Skeletal muscle cell (primary cell): Measurements from ENCODE around the gene MYH3.
A peak's percentile ranks its signal among the peaks of the same experiment; 100 is the strongest.

ENCODE experiments used
- DNase-seq: peaks from one replicate; pipeline ENCODE4 v3.0.0-alpha.2; 2010; ENCODE audit warnings: low read depth
- H3K4me3 ChIP-seq: 2 replicates; pipeline ENCODE4 v1.5.1; 2011; ENCODE audit warnings: low read depth, mild to moderate bottlenecking, control low read depth, low read length, moderate library complexity

Gene MYH3

DNA sequence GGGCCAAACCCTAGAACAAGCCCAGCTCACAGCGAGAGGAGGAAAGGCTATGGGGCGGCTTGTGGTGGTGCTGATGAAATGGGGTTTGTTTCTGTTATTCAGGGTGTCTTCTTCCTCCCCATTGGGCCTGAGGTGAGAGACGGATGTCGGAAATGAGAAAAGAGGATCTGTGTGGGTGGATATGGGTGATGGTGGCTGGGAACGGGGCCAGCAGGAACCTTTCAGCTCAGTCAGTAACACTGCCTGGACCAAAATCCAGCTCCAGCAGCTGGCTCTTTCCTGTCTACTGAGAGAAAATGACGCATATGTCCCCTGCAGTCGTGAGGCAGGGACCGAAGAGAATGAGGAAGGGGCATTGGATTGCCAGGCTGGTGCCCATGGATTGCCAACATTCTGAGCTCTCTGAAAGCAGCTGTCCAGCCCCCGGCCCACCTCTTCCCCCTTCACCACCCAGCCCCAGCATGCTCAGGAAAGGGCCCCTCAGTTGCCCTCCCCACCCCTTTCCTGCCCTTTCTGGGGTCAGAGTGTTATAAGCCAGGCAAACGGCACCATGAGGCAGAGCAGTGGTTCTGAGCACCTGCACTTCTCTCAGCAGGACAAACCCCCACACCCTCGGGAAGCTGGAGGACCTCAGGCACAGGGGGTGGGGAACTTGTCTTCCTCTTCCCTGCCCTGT lies 4.0 kb downstream of the MYH3 start:
- no peak overlapping the region for H3K4me3 ChIP-seq
- DNase-seq = no peak

DNA sequence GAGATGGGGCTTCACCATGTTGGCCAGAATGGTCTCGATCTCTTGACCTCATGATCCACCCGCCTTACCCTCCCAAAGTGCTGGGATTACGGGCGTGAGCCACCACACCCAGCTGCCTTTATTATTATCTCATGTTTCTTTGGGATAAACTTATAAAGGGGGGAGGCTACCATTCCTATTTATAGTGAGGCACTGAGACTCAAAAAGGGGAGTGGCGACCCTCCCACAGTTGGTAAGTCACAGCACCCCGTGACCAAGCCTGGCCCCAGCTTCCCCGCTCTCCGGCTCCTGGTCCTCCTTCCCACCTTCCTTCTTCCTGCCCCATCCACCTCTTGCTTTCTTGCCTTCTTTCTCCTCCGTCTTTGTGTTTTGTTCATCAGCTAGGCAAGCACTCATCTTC lies 5.2 kb downstream of the MYH3 start:
- no peak overlapping the region for H3K4me3 ChIP-seq
- DNase-seq = no peak

DNA sequence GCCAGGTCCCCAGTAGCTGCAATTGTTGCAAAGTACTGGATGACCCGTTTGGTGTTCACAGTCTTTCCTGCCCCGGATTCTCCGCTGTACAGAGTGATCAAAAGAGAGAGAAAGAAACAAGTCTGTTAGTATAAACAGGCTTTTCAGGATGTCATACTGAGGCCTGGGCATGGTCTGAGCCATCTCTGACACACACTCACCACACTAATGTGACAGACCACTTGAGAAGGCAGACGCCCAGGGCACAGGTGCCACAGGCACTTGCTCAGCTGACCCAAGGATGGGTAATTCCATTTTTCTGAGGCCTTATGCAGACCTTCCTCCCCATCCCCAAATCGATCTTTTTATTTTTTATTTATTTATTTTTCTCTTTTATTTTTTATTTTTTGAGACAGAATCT lies 7.5 kb downstream of the MYH3 start:
- no peak for DNase-seq
- H3K4me3 ChIP-seq = no peak overlapping the region

DNA sequence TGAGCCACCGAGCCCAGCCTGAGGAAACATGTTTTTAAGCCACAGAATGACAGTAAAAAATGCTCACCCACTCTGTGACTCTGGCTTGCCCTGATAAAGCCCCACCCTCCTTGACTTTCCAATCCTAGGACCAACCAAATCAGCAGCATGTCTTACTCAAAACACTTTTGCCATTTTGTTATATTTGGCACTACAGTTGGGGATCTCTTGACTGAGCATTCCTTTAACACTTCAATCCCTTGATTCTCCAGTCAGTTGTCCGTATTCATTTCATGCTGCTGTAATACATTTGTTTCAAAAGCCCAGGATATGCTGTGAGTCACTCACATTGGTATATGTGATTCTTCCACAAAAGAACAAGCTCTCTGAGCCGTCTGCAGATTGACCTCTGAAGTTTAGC lies 8.2 kb downstream of the MYH3 start:
- no peak overlapping the region for H3K4me3 ChIP-seq
- DNase-seq = no peak

DNA sequence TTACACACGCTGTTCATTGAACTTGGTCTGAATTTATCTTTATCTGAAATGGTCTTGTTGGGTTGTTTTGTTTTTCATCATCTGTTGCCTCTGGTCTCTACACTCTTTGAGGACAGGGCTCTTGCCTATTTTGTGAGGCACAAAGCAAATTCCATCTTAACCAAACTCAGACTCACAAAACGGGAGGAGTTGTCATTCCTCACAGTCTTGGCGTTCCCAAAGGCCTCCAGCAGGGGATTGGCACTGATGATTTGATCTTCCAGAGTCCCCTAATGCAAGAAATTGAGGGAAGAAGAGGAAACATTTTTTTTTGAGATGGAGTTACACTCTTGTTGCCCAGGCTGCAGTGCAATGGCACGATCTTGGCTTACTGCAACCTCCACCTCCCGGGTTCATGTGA lies 8.7 kb downstream of the MYH3 start:
- H3K4me3 ChIP-seq = no peak overlapping the region
- DNase-seq = no peak

DNA sequence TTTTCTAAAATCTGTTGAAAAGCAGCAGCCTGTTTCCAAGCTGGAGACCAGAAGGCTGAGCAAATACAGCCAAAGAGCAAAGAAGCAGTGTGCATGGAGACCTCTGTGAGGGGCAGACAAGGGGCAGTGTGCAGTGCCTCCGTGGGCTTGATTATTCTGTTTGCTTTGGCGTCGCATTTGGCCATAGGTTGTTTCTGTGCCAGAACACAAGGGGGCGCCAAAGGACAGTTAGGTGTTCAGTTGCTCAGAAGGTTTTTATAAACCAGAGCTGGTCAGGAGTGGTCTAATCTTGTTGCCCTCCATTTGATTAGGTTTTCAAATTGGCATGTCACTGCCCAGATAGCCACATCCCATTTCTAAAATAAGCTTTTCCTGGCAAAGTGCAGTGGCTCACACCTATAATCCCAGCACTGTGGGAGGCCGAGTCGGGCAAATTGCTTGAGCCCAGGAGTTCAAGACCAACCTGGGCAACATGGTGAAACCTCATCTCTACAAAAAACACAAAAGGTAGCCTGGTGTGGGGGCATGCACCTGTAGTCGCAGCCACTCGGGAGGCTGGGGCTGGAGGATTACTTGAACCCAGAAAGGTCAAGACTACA lies 10.6 kb downstream of the MYH3 start:
- no peak overlapping the region for H3K4me3 ChIP-seq
- DNase-seq = no peak

DNA sequence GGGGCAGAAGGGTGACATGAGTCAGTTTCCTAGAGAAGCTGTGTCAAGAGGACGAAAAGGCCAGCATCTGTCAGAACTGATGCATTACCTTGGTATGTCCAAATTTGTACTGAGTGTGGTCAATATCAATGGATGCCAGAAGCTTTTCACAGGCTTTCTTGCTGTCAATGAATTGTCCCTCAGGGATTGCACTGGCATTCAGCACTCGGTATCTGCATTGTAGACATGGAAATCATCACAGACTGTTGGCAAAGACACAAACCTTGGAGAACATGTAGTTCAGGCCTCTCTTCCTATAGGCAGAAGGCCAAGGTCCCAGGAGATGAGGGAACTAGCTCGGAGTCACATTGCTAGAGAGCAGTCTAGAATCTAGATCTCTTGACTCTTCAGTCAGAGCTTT lies 16.6 kb downstream of the MYH3 start:
- H3K4me3 ChIP-seq = no peak overlapping the region
- peak; percentile 56 for DNase-seq

DNA sequence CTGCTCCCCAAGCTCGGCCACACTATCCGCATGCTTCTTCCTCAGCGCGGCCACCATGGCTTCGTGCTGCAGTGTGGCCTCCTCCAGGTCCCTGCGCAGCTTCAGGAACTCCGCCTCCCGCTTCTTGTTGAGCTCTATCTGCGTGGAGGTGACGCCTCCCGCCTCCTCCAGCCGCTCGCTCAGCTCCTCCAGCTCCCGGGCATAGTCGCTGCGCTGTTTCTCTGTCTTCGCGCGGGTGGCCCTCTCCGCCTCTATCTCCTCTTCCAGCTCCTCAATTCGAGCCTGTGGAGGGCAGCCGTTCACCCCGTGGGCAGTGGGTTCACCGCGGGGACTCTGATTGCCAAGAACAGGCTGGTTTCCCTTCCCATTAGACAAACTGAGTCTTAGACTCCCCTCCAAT lies 19.0 kb downstream of the MYH3 start:
- DNase-seq = no peak
- H3K4me3 ChIP-seq = no peak overlapping the region

DNA sequence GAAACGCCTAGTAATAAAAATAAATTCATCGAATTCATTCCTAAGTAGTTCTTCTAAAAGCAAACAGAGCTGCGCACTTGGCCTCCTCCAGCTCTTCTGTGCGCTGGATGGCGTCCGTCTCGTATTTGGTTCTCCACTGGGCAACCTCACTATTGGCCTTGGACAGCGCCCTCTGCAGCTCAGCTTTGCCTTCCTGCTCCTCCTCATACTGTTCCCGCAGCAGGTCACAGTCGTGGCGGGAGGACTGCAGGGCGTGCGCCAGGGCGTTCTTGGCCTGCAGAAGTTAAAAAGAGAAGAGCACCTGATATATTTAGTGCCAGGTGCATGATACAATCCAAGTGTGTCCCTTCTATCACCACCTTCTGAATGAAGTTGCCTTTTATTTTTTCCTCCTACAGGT lies 21.8 kb downstream of the MYH3 start:
- no peak overlapping the region for H3K4me3 ChIP-seq
- no peak for DNase-seq

DNA sequence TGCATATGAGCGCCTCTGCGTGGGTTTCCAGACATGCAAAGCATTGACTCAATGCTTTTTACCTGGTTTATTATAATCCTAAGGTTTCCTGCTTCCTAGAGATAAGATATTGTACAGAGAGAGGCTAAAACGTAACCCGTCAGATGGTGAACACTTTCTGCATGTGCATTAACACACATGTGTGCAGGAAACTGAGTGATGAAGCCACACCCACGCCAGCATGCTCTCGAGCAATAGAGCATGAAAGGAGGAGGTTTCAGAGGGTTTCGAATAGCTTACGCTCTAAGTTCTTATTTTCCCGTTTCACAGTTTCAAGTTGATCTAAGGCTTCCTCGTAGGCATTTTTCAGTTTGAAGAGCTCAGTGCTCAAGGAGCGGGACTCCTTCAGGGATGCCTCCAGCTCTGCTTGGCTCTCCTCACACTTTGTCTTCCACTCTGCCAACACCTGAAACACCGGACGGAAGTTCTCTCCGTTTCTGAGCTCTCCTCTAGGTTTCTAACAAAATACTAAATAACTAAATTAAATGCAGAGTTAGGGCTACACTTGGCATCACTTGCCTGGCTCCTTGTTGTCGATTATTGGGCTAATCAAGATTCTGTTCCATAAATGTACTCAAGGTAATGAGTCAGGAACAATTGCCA lies 23.2 kb downstream of the MYH3 start:
- H3K4me3 ChIP-seq = no peak overlapping the region
- no peak for DNase-seq

DNA sequence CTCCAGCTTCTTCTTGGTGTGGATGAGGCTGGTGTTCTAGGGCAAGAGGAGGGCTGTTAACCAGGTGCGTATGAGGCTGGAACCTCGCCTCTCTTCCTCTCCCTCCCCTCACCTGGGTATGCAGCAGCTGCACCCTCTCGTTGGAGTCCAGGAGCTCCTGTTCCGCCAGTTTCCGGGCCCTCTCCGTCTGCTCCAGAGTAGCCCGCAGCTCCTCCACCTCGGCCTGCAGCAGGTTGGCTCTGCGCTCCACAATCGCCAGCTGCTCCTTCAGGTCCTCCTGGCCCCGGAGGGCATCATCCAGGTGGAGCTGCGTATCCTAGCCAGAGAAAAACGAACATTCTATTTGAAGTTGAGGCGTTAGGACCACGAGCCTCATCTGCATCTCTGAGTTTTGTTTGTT lies 25.4 kb downstream of the MYH3 start:
- DNase-seq = no peak
- no peak overlapping the region for H3K4me3 ChIP-seq

DNA sequence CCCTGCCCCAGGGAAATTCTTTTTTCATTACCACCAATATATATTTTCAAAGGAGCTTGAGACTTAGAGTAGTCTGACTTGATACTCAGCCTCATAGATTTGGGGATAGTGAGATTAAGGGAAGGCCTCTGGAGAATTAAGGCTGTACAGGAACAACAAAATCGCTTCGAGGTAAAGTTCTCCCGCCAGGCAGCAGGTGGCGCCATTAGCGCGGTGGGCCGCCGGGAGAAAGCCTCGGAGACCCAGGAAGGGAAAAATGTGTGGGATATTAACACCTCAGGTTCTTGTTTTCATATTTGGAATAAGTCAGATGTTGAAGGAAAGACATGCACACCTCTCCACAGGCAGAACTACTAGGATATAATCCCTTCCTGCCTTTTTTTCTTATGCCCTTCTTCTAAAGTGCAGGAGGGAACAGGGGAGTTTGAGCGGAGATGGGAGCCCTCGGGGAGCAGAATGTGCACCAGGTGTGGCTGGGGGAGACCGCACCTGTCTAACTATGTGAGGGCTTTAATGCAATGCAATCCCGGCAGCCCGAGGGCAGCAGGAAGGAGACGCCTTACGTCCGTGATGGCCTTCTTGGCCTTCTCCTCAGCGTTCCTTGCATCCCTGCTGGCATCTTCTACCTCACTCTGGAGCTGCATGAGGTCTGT lies 25.9 kb downstream of the MYH3 start:
- no peak for DNase-seq
- no peak overlapping the region for H3K4me3 ChIP-seq

DNA sequence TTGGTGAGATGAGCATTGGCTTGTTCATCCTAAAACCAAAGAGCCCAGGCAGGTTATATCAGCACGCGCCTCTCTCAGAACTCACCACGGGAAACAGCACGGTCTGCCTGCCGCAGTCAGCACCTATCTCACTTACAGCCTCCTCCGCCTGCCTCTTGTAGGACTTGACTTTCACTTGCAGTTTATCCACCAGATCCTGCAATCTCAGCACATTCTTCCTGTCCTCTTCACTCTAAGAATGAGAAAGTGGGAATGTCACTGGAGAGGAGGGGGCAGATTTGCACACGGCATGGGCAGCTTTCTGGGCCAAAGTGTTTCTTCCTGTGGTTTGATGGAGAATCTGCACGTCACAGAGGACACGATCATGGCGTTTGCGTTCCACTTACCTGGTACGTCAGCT lies 27.4 kb downstream of the MYH3 start:
- H3K4me3 ChIP-seq = no peak overlapping the region
- no peak for DNase-seq

DNA sequence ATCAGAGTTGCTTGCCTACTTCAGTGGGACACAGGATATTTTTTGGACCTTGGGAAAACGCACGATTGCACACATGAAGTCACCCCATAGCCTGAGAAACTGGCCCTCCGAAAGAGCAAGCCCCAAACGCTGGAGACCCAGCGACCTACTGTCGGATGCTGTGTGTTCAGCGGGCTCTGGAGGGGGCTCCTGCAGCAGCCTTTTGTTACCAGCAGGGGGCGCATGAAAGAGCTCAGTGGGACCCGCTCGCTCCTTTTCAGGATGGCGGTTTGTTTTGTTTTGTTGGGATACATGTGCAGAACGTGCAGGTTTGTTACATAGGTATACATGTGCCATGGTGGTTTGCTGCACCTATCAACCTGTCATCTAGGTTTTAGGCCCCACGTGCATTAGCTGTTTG lies 28.4 kb downstream of the MYH3 start:
- DNase-seq = no peak
- H3K4me3 ChIP-seq = no peak overlapping the region

DNA sequence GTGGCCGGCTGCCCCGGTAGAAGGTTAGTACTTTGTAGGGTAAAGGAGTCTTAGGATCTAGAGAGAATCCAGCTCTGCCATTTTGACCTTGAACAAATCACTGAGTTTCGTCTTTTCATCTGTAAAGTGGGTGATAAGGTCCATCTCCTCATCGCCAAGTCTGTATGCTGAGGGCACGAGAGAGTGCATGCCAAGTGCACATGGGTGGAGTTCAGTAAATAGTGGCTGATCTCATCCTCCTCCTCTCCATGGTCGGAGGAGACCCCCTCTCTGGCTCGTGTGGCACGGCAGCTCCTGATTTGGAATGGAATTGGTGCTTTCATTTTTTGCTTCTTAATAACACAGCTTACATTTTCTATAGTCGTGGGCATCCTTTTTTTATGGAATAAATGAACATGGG lies 30.7 kb downstream of the MYH3 start:
- no peak overlapping the region for H3K4me3 ChIP-seq
- no peak for DNase-seq

DNA sequence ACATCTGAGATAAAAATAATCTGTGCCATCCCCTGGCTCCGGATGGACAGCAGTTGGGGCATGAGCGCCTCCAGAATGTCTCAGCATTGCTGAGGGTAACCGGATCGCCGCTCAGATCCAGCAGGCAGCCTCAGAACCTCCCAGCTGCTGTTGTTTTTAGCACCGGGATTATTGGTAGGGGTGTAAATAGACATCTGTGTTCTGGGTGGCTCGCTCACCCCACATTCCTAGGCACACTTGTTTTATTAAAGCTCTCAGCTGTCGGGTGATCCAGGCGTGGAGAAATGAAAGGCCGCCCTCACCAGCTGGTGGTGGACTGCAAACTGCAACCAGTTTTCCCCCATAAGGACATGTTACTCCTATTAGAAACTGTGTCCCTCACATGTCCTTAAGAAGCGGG lies 32.1 kb downstream of the MYH3 start:
- peak; percentile 41 for DNase-seq
- no peak overlapping the region for H3K4me3 ChIP-seq

DNA sequence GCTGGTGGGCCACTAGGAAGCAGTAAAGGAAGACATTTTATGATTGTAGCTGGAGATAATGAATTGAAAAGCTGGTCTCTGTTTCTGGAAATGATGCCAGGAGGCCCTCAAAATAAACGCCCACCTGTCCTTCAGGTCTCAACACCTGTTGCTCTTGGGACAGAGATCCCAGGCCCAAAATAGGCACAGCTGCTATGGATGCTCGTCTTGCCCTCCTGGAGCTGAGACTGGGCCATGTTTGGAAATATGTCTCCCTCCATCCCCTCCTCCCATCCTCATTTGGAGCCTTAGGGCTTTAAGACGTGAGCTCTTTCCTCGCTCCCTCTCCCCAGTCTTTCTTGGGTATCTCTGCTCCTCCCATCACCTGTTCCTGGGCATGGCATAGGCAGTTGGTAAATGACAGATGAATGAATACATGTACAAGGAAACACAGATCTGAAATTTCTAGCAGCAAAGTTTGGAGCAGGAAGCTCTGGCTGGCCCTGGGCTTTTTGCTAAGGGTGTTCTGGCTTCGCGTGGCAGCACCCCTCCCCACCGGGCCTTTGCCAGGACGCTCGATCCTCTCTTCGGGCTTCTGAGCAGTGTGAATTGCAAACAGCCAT lies 33.3 kb downstream of the MYH3 start:
- H3K4me3 ChIP-seq = no peak overlapping the region
- no peak for DNase-seq

DNA sequence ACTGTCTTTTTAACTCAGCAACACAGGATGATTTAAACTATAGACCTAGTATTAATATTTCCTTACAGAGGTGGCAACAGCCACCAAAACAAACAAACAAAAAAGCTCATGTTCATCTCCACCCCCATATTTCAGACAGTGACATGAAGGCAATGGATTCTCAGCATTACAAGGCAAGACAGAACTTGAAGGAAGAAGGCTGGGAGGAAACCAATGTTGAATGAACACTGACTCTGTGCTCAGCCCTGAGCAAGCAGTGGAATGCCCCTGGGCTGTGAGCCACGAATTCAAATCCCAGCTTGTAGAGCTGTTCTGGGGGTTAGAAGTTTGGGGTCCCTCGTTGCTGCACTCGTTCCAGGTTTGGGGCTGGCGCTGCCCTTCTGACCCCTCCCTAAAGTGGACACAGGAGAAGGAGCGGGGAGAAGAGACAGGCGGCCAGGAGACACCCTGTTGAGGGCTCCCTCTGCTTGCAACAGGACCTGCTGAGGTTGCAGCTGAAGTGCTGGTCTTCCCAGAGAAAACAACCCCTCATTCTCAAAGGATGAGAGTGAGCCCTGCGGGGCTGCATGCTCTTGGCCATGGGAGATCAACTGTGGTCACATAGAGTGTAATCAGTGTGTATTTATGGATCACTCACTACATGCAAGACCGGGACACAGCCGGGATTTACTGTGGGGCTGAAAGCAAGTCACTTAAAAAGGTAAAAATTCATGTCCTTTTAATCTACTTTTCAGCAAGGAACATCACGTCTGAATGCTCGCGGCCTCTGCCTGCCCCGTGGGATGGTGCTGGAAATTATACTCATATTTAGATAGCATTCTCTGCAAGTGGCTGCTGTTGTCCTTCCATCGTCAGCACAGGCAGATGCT lies 34.3 kb downstream of the MYH3 start:
- DNase-seq = no peak
- no peak overlapping the region for H3K4me3 ChIP-seq

DNA sequence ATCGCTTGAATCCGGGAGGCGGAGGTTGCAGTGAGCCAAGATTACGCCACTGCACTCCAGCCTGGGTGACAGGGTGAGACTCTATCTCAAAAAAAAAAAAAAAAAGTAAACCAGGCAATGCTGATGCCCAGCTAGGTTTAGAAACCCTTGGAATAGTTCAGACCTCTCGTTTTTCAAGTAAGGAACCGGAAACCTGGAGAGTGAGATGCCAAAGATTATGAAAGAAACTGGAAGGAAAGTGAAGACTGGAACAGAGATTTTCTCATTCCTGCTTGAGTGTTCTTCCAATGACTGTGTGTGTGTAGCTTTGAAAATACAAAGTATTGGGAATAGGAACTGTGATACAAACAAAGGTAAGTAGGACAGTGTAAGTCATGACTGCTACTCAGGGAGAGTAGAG lies 35.7 kb downstream of the MYH3 start:
- no peak overlapping the region for H3K4me3 ChIP-seq
- DNase-seq = no peak

DNA sequence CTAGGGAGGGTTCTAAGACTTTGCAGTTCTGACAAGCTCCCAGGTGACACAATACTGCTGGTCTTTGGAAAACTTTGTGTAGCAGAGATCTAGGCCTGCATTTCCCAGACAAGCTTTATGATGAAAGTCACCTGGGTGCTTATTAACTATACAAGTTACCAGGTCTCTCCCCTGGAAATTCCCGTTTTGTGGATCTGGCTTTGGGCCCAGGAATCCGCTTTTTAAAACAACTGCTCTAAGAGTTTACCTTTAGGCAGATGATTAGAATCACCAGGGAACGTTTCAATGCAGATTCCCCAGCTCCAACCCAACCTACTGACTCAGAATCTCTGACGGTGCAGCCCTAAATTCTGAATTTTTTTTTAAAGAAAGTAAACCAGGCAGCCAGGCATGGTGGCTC lies 36.3 kb downstream of the MYH3 start:
- no peak for DNase-seq
- no peak overlapping the region for H3K4me3 ChIP-seq
